Measurements from ENCODE around the gene DUOXA1. TPM values are rescaled to one million over a fixed set of nuclear protein-coding genes. Genes with fewer than 3 reads are reported as not detected.

DUOXA1 gene
- total and polyA plus RNA-seq, 2 donors (not counting 1 experiment from before 2014, with no cell fraction given) = 0.03 to 0.74 TPM

DNA sequence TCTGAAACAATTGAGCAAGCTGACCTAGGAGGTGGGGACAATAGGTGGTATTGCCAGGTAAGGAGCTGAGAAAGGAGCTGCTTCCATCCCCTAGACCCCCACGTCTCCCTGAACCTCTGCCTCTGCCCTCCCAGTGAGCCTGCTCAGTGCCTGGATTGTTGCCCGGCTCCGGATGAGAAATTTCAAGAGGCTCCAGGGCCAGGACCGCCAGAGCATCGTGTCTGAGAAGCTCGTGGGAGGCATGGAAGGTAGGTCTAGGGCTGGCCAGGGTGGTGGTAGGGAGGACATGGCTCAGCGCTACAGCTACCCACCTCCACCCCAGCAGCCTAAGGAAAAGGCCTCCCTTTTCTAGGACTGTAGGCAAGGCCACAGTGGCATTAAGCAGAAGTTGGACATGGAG is 13.4 kb upstream of the DUOXA1 start:
- no peaks in the 10 kb centered on the region for H3K9me3 Mint-ChIP-seq (ENCODE audit: insufficient read depth)
- no peak overlapping the region for H3K27ac Mint-ChIP-seq
- H3K4me1 Mint-ChIP-seq = no peaks in the 10 kb centered on the region
- Histone ChIP-seq H3K27ac (ENCODE audit: low read length in 2 of 2) (no peak overlapping the region), H4K20me1 (ENCODE audit: control insufficient read depth, insufficient read depth, low read length, poor library complexity, severe bottlenecking) (no peaks in the 10 kb centered on the region), H3K36me3 (replicated peaks in 1 of 2; ENCODE audit: control extremely low read depth in 1 of 2, control insufficient read depth in 1 of 2, extremely low read depth in 1 of 2, insufficient read depth in 2 of 2, low read length in 1 of 2) (no peaks in the 10 kb centered on the region), H3K27me3 (replicated peaks in 1 of 4; ENCODE audit: control extremely low read depth in 1 of 4, control insufficient read depth in 3 of 4, insufficient read depth in 4 of 4, low read length in 3 of 4) (peaks cover 0 to 5% (median 1%) of the 10 kb centered on the region in 4 experiments), H3K9me3 (ENCODE audit: control extremely low read depth in 1 of 3, control insufficient read depth in 2 of 3, insufficient read depth in 1 of 3, low read length in 2 of 3) (no peaks in the 10 kb centered on the region), H3K79me2 (ENCODE audit: control insufficient read depth, insufficient read depth, low read length) (no peaks in the 10 kb centered on the region), H2AFZ (ENCODE audit: insufficient read depth, low read depth, low read length, poor library complexity, severe bottlenecking) (no peak overlapping the region), H3K9ac (ENCODE audit: low read length) (no peak overlapping the region), H3K4me2 (replicated peaks; ENCODE audit: low read depth, low read length, poor library complexity, severe bottlenecking) (no peak overlapping the region), H3K4me3 (ENCODE audit: control extremely low read depth in 1 of 5, extremely low read depth in 1 of 5, insufficient read depth in 1 of 5, low read depth in 2 of 5, low read length in 4 of 5) (no peak overlapping the region), H3K4me1 (ENCODE audit: control insufficient read depth in 2 of 2, insufficient read depth in 2 of 2, low read length in 2 of 2) (no peaks in the 10 kb centered on the region)
- ChIA-PET CTCF (interaction anchor here (2.6 kb wide), 1 partner anchor 16 kb away, joined by 9 read pairs; no protein-coding TSS in a partner anchor), POLR2A (no interaction called here)
- DNase-seq (no peak), ATAC-seq (ENCODE audit: low read depth) (no peak)
- no peak for TF ChIP-seq CTCF (IDR thresholded peaks at IDR 0.05)
- no peak for TF ChIP-seq EZH2 (IDR thresholded peaks at IDR 0.05; ENCODE audit: borderline replicate concordance, insufficient read depth, low read depth, low read length, poor library complexity, severe bottlenecking)
- 93% methylated on average over 3 of the region's 7 CpGs for WGBS (ENCODE audit: insufficient coverage)
- H3K4me3 Mint-ChIP-seq = no peak overlapping the region
- H3K27me3 Mint-ChIP-seq = peaks cover 7% of the 10 kb centered on the region
- intact Hi-C loops (cut with micrococcal nuclease) = no loop called here

DNA sequence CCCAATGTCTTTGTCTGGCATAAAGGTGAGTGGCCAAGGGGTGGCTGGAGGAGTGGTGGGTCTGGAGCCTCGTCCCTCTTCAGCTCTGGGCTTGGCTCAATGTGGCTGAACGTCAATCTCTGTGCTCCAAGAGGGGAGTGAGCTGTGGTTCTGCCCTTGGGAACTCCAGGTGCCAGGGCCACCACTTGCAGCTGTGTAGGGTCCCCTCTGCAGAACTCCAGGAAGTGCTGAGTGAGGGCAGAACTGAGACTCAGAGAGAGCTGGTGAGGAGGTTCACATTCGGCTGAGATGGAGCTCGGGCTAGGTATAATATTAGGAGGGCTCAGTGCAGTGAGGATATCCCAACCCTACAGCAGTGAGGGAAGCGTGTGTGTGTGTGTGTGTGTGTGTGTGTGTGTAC is 11.7 kb upstream of the DUOXA1 start:
- CTCF ChIA-PET = interaction anchor here (1.4 to 2.6 kb wide), 3 partner anchors 15 to 173 kb away, joined by 3 to 9 read pairs (median 5); no protein-coding TSS in a partner anchor
- no peak for TF ChIP-seq CTCF (IDR thresholded peaks at IDR 0.05)
- TF ChIP-seq EZH2 (IDR thresholded peaks at IDR 0.05; ENCODE audit: borderline replicate concordance, insufficient read depth, low read depth, low read length, poor library complexity, severe bottlenecking) = no peak

More for the DNA sequence above, 11.7 kb upstream of the DUOXA1 start:
- Histone ChIP-seq H4K20me1 (ENCODE audit: control insufficient read depth, insufficient read depth, low read length, poor library complexity, severe bottlenecking) (no peaks in the 10 kb centered on the region), H3K4me3 (ENCODE audit: control extremely low read depth in 1 of 5, extremely low read depth in 1 of 5, insufficient read depth in 1 of 5, low read depth in 2 of 5, low read length in 4 of 5) (no peak overlapping the region), H3K4me2 (replicated peaks; ENCODE audit: low read depth, low read length, poor library complexity, severe bottlenecking) (no peak overlapping the region), H3K9ac (ENCODE audit: low read length) (no peak overlapping the region), H3K4me1 (ENCODE audit: control insufficient read depth in 2 of 2, insufficient read depth in 2 of 2, low read length in 2 of 2) (peaks cover 1 to 3% of the 10 kb centered on the region in 2 donors), H3K79me2 (ENCODE audit: control insufficient read depth, insufficient read depth, low read length) (no peaks in the 10 kb centered on the region), H3K27me3 (replicated peaks in 1 of 4; ENCODE audit: control extremely low read depth in 1 of 4, control insufficient read depth in 3 of 4, insufficient read depth in 4 of 4, low read length in 3 of 4) (peaks cover 0 to 13% (median 6%) of the 10 kb centered on the region in 4 experiments), H3K9me3 (ENCODE audit: control extremely low read depth in 1 of 3, control insufficient read depth in 2 of 3, insufficient read depth in 1 of 3, low read length in 2 of 3) (no peaks in the 10 kb centered on the region), H3K27ac (ENCODE audit: low read length in 2 of 2) (no peak overlapping the region), H2AFZ (ENCODE audit: insufficient read depth, low read depth, low read length, poor library complexity, severe bottlenecking) (no peak overlapping the region), H3K36me3 (replicated peaks in 1 of 2; ENCODE audit: control extremely low read depth in 1 of 2, control insufficient read depth in 1 of 2, extremely low read depth in 1 of 2, insufficient read depth in 2 of 2, low read length in 1 of 2) (no peaks in the 10 kb centered on the region)
- POLR2A ChIA-PET = no interaction called here
- no peak for DNase-seq
- Mint-ChIP-seq H3K4me1 (peaks cover 2% of the 10 kb centered on the region), H3K4me3 (no peak overlapping the region), H3K9me3 (ENCODE audit: insufficient read depth) (no peaks in the 10 kb centered on the region), H3K27ac (no peak overlapping the region), H3K27me3 (peaks cover 12% of the 10 kb centered on the region)
- intact Hi-C loops (cut with micrococcal nuclease) = no loop called here
- no peak for ATAC-seq (ENCODE audit: low read depth)
- WGBS (ENCODE audit: insufficient coverage) = 66% methylated on average over 4 of the region's 5 CpGs
